GM20000 (cell line): Measurements from ENCODE around the gene SHROOM2.

Source experiments
- DNase-seq: peaks from one replicate; pipeline ENCODE4 v3.0.0; 2012; ENCODE audit warnings: low spot score
- CTCF ChIP-seq: IDR thresholded peaks from 2 replicates; pipeline ENCODE4 v1.5.1; 2012; ENCODE audit warnings: mild to moderate bottlenecking, control low read depth; ENCODE audit errors: extremely low read depth, missing control alignments

SHROOM2 gene

GRCh38 chrX:9977635-9978034 lies 191.4 kb downstream of the SHROOM2 start:
- TF ChIP-seq CTCF, result no peak
- DNase-seq, result no peak

- no peak for TF ChIP-seq CTCF
- DNase-seq, result no peak
Measured at GRCh38 chrX:9980401-9980800, 194.2 kb downstream of the SHROOM2 start.

GRCh38 chrX:9980927-9981326 lies 194.7 kb downstream of the SHROOM2 start:
- DNase-seq, result no peak
- no peak for TF ChIP-seq CTCF

- no peak for TF ChIP-seq CTCF
Measured at GRCh38 chrX:9983441-9983840, 197.2 kb downstream of the SHROOM2 start.

GRCh38 chrX:9983846-9984245 lies 197.6 kb downstream of the SHROOM2 start:
- no peak for TF ChIP-seq CTCF
- no peak for DNase-seq

More at GRCh38 chrX:9983441-9983840, 197.2 kb downstream of the SHROOM2 start:
- DNase-seq, result no peak

- TF ChIP-seq CTCF, result no peak
- DNase-seq, result no peak
Measured at GRCh38 chrX:9988762-9989161, 202.5 kb downstream of the SHROOM2 start.

GRCh38 chrX:9992061-9992460 lies 205.8 kb downstream of the SHROOM2 start:
- no peak for DNase-seq
- TF ChIP-seq CTCF, result no peak

GRCh38 chrX:9992724-9993123 lies 206.5 kb downstream of the SHROOM2 start:
- DNase-seq, result no peak
- no peak for TF ChIP-seq CTCF
